Lower leg skin (tissue), 4 donors: ENCODE measurements around the gene FCGBP. TPM values are rescaled to one million over a fixed set of nuclear protein-coding genes. Genes with fewer than 3 reads are reported as not detected.

ENCODE experiments used
- DNase-seq, 2 donors: peaks; one replicate each; pipeline ENCODE4 v3.0.0-alpha.2; 2019; ENCODE audit warnings: low spot score in 2 of 2
- H3K4me3 ChIP-seq: fragments of 200-600 bp; sonication (generic); 2 replicates; pipeline ENCODE4 v1.5.1; 2017; ENCODE audit warnings: mild to moderate bottlenecking, low read depth; ENCODE audit not compliant: poor library complexity, severe bottlenecking
- POLR2A ChIP-seq, 2 donors: fragments of 450-650 bp; IDR thresholded peaks; one replicate each; pipeline ENCODE4 v1.6.1; 2016 to 2017; ENCODE audit warnings: antibody characterized with exemption in 2 of 2, mild to moderate bottlenecking in 1 of 2, moderate library complexity in 1 of 2
- WGBS, 2 donors: methylation state at CpG; one replicate each; pipeline ENCODE4 v1.1.5; 2018; 5-methylcytosine and 5-hydroxymethylcytosine counted together
- intact Hi-C: fragments of 100-400 bp; cut with DNase I; formaldehyde crosslinking; loops from one replicate; pipeline ENCODE4 v1.15.0; 2023; ENCODE audit warnings: low total_unique reads
- total RNA-seq, 4 donors: library from RNA; depleted of rRNA; stranded (reverse); fragments of >200 nt; gene quantifications; one replicate each; pipeline ENCODE4 v1.1.0, GENCODE V29; 2016
- TF ChIP-seq, protein P1 (sequence below), 3 donors: fragments of 450-650 bp; IDR thresholded peaks; one replicate each; pipeline ENCODE4 v1.5.1; 2016; ENCODE audit warnings: antibody characterized with exemption in 3 of 3, mild to moderate bottlenecking in 3 of 3, moderate library complexity in 2 of 3

The FCGBP gene
- total RNA-seq, 4 donors from 2014 or later, result 155 to 286 (median 194) TPM

GRCh38 chr19:39942366-39942730, 7.9 kb upstream of the FCGBP start:
- intact Hi-C loops, result no loop called here

DNA sequence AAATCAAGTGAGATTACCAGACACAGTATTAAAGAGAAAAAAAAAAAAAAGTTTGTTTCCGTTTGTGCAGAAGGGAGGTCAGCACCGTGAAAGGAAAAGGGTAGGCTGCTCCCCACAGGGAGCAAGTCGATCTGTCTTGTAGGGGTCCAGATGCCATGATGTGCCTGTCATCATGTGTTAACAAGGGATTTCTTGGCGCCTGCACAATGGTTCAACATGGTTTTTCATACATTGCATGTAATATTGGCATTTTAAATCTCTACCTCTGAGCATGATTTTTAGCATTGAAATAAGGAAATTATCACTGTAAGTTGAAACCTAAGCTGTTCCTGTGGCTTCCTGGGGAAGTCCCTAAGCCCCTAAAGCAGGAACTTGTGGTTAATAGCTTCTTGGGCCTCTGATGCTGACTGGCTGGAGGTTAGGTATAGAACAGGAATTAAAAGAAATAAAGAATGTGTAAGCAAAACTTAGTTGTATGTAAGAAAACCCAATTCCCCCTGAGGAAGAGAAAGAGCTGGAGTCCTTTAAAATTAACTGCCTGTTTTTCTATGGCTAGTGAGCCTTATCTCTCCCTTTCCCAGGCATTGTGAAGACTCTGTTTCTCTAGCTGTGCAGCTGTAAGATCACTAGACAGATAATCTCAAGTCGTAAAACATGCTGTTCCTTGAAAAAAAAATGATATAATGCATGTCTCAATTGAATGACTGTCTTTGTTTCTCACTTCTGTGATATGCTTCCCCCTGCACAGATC, 7.4 kb upstream of the FCGBP start:
- DNase-seq, result peak in 1 of 2 donors; percentile 43
- WGBS, 2 donors, result 21 to 27% methylated on average over 5 of the region's 5 CpGs
- TF ChIP-seq, protein P1, sequence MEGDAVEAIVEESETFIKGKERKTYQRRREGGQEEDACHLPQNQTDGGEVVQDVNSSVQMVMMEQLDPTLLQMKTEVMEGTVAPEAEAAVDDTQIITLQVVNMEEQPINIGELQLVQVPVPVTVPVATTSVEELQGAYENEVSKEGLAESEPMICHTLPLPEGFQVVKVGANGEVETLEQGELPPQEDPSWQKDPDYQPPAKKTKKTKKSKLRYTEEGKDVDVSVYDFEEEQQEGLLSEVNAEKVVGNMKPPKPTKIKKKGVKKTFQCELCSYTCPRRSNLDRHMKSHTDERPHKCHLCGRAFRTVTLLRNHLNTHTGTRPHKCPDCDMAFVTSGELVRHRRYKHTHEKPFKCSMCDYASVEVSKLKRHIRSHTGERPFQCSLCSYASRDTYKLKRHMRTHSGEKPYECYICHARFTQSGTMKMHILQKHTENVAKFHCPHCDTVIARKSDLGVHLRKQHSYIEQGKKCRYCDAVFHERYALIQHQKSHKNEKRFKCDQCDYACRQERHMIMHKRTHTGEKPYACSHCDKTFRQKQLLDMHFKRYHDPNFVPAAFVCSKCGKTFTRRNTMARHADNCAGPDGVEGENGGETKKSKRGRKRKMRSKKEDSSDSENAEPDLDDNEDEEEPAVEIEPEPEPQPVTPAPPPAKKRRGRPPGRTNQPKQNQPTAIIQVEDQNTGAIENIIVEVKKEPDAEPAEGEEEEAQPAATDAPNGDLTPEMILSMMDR (IDR thresholded peaks at IDR 0.05), result no peak
- no peak for TF ChIP-seq POLR2A (IDR thresholded peaks at IDR 0.05)
- H3K4me3 ChIP-seq, result no peak overlapping the region
- intact Hi-C loops, result no loop called here

More at GRCh38 chr19:39942366-39942730, 7.9 kb upstream of the FCGBP start:
- 20 to 37% methylated on average over 4 of the region's 4 CpGs for WGBS, 2 donors
- DNase-seq, result no peak
- TF ChIP-seq, protein P1 (IDR thresholded peaks at IDR 0.05), result no peak
- TF ChIP-seq POLR2A (IDR thresholded peaks at IDR 0.05), result no peak
- no peak overlapping the region for H3K4me3 ChIP-seq

DNA sequence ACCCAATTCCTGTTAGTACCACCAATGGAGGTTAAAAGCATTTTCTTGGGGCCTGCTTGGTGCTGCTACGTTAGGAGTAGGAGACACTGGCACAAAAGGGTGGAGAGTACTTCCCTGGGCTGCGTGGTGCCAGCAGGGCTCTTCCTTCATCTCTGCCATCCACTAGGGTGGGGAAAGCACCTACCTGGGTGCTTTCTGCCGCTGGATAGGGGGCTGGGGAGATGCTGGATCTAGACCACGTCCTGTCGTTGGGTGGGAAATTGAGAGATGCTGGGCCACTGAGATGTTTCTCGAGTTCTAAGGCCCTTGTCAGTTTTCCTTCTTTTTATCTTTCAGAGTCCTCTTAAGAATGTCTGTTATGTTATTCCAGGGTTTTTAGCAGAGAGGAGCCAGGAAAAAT, 6.7 kb upstream of the FCGBP start:
- DNase-seq, result no peak

DNA sequence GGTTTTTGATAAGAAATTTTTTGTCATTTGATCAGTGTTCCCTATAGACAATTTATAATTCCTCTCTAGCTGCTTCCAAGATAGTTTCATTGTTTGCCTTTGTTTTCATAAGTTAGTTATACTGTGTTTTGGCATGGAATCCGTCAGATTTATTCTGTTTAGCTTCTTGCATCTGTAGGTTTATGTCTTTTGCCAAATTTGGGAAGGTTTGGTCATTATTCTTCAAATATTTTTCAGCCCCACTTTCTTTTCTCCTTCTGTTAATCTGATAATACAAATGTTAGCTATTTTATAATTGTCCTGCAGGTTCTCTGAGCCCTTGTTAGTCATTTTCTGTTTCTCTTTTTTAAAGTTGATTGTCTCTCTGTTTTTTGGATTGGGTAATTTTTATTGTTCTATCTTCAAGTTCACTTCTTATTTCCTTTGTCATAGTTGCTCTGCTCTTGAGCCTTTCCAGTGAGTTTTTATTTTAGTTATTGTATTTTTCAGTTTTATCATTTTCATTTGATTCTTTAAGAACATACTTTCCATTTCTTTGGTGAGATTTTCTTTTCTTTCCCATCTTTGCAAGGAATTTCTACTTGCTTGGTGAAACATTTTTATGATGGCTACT, 5.9 kb upstream of the FCGBP start:
- DNase-seq, result no peak
- TF ChIP-seq, protein P1 (IDR thresholded peaks at IDR 0.05), result no peak
- no peak for TF ChIP-seq POLR2A (IDR thresholded peaks at IDR 0.05)
- 62 to 76% methylated on average over 1 of the region's 1 CpG for WGBS, 2 donors
- no peak overlapping the region for H3K4me3 ChIP-seq
- intact Hi-C loops, result no loop called here

More for the DNA sequence above, 6.7 kb upstream of the FCGBP start:
- intact Hi-C loops, result no loop called here
- WGBS, 2 donors, result 48 to 60% methylated on average over 6 of the region's 6 CpGs
- no peak for TF ChIP-seq POLR2A (IDR thresholded peaks at IDR 0.05)
- TF ChIP-seq, protein P1 (IDR thresholded peaks at IDR 0.05), result no peak
- no peak overlapping the region for H3K4me3 ChIP-seq

- intact Hi-C loops, result no loop called here
- WGBS, 2 donors, result 78 to 81% methylated on average over 6 of the region's 6 CpGs
- no peak for DNase-seq
- H3K4me3 ChIP-seq, result no peak overlapping the region
- TF ChIP-seq, protein P1 (IDR thresholded peaks at IDR 0.05), result no peak
- no peak for TF ChIP-seq POLR2A (IDR thresholded peaks at IDR 0.05)
Measured at GRCh38 chr19:39939556-39939955, 5.1 kb upstream of the FCGBP start.
